Testis (tissue), 2 donors: ENCODE measurements around the gene P2RY11.

Experiments
- POLR2A ChIP-seq: fragments of 450-650 bp; IDR thresholded peaks from one replicate; pipeline ENCODE4 v1.6.1; 2017; ENCODE audit warnings: antibody characterized with exemption, mild to moderate bottlenecking, moderate library complexity
- TF ChIP-seq, protein P1 (sequence below), 3 experiments: fragments of 450-650 bp in 2 of 3; fragments of 200-600 bp in 1 of 3; sonication (generic) in 1 of 3; IDR thresholded peaks; one replicate each; pipeline ENCODE4 v1.5.1; 2016 to 2019; ENCODE audit warnings: antibody characterized with exemption in 3 of 3, mild to moderate bottlenecking in 2 of 3, moderate library complexity in 1 of 3

- TF ChIP-seq, protein P1, sequence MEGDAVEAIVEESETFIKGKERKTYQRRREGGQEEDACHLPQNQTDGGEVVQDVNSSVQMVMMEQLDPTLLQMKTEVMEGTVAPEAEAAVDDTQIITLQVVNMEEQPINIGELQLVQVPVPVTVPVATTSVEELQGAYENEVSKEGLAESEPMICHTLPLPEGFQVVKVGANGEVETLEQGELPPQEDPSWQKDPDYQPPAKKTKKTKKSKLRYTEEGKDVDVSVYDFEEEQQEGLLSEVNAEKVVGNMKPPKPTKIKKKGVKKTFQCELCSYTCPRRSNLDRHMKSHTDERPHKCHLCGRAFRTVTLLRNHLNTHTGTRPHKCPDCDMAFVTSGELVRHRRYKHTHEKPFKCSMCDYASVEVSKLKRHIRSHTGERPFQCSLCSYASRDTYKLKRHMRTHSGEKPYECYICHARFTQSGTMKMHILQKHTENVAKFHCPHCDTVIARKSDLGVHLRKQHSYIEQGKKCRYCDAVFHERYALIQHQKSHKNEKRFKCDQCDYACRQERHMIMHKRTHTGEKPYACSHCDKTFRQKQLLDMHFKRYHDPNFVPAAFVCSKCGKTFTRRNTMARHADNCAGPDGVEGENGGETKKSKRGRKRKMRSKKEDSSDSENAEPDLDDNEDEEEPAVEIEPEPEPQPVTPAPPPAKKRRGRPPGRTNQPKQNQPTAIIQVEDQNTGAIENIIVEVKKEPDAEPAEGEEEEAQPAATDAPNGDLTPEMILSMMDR (IDR thresholded peaks at IDR 0.05), result no peak
- TF ChIP-seq POLR2A, result no peak
Observed at GRCh38 chr19:10136936-10137335, 25.4 kb downstream of the P2RY11 start.
